Activated T-cell treated with anti-CD3 and anti-CD28 coated beads for 1 hour (primary cell): ENCODE results near the gene SERINC5.
"Not testable (repeated sequence)": the region's sequence is repeated elsewhere in the genome, so short reads cannot be mapped to it uniquely, and the experiment has no call there.

Experiments
- DNase-seq: peaks from one replicate; pipeline ENCODE4 v3.0.0-alpha.2; 2020; ENCODE audit warnings: low read depth

SERINC5 gene

GRCh38 chr5:80168388-80169028 is 87.3 kb downstream of the SERINC5 start:
- DNase-seq: no peak

DNA sequence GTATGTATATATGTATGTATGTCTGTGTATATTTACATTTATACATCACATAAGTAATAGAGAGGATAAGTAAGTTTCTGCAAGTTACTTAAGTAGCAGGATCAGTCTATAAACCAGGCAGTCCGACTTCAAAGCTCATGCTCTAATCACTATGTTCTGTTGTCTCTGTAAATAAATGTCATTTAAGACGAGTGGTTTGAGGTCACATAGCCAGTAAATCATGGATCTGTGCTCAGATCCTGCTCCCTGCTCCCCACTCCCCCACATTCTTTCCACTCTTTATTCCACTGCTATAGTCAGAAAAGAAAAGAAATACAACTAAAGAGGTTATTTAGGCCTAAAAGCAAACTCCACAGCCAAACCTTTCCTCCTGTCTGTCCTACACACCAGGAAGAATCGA is 90.4 kb downstream of the SERINC5 start:
- DNase-seq: no peak

DNA sequence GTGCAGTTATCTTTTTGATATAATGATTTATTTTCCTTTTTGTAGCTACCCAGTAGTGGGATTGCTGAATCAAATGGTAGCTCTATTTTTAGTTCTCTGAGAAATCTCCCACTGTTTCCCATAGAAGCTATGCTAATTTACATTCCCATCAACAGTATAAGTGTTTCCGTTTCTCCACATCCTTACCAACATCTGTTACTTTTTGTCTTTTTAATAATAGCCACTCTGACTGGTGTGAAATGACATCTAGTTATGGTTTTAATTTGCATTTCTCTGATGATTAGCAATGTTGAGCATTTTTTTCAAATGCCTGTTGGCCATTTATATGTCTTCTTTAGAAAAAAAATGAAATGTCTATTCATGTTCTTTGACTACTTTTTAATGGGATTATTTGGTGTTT is 94.7 kb downstream of the SERINC5 start:
- no peak for DNase-seq

DNA sequence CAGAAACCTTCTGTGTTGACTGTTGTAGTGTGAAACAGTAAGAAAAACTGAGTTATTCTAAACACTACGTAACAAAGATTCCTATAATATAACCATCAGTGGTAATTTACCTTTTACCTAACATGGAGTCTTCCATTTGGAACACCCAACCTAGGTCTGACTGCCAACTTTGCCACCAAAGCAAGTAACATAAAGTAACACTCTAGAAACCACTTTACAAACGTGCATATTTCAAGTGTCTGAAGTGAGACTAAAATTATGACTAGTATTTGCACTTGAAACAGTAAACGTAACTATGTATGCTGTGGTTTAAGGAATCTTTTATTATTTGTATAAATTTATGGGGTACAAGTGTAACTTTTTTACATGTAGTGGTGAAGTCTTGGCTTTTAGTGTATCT is 95.6 kb downstream of the SERINC5 start:
- no peak for DNase-seq

DNA sequence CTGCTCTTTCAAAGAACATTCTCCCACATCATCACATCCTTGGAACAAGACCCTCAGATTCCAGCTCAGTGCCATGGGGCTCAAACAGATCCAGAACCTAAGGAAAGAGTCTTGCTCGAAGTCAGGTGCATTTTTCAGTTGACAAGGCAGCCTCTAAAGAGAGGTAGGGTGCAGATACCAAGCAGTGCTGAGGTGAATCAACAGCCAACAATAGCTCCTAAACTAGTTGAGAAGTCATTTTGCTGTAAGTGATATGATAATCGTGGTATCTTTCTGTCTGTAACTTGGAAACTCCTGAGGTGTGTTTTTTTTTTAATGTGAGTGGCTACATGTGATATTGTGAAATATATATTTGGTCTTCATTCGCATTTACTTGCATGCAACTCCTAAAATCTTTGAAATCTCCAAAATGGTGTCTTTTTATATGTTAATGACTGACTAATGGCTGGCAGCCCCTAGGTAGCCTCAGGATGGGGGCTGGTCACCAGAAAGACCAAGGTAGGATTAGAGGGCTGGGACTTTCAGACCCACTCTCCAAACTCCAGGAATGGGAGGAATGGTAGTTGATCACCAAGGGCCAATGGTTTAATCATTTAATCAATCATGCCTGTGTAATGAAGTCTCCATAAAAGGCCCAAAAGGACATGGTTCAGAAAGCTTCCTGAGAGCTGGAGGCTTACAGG is 96.6 kb downstream of the SERINC5 start:
- DNase-seq: no peak

GRCh38 chr5:80156156-80156555 is 99.7 kb downstream of the SERINC5 start:
- no peak for DNase-seq

GRCh38 chr5:80154749-80155148 is 101.1 kb downstream of the SERINC5 start:
- no peak for DNase-seq

DNA sequence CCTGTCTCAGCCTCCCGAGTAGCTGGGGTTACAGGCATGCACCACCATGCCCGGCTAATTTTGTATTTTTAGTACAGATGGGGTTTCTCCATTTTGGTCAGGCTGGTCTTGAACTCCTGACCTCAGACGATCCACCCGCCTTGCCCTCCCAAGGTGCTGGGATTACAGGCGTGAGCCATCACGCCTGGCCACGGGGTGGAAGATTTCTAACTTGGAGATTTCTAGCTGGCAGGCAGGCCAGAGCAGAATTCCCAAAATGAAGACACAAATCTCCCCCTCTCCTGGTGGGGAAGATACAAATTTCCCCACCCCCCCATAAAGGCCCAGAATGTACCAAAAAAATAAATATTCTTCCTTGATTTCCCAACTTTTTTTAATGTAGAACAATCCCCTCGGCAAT is 101.6 kb downstream of the SERINC5 start:
- DNase-seq: not testable (repeated sequence)

- DNase-seq: no peak
Measured at GRCh38 chr5:80153586-80154126, 102.2 kb downstream of the SERINC5 start.

- DNase-seq: no peak
Measured at GRCh38 chr5:80152778-80153177, 103.1 kb downstream of the SERINC5 start.

DNA sequence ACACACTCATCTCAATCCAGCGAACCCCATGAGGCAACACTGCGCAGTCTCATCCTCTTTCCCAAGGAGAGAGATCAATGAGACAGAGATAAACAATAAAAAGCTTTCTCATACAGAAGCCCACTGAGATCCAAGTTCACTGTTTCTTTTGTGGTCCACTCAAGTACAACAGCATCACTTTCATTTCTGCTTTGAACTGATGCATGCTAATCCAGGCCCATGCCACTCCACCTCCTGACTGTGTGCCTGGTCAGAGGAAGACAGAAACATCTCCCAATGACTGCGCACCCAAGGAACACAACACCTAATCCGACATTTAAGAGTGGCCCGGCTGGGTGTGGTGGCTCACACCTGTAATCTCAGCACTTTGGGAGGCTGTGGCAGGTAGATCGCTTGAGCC is 104.0 kb downstream of the SERINC5 start:
- no peak for DNase-seq

DNA sequence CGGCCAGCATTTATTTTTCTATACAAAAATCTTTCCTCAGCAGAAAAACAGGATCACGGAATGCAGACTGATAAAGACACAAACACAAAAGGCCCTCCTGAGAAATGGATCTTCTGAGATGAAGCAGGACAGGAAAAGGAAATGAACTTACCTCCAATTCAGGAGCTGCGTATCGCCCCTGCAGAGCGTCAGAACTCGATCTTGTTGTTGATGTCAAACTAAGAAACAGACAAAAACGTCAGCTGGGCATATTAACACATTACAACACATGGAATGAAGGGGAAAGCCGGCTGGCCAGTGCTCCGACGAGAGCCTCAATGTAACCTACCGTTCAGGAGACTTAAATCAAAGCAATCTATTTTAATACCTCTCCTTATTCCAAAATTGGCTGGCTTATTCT is 105.1 kb downstream of the SERINC5 start:
- DNase-seq: no peak

- DNase-seq: no peak
Measured at GRCh38 chr5:80149161-80149609, 106.7 kb downstream of the SERINC5 start.

DNA sequence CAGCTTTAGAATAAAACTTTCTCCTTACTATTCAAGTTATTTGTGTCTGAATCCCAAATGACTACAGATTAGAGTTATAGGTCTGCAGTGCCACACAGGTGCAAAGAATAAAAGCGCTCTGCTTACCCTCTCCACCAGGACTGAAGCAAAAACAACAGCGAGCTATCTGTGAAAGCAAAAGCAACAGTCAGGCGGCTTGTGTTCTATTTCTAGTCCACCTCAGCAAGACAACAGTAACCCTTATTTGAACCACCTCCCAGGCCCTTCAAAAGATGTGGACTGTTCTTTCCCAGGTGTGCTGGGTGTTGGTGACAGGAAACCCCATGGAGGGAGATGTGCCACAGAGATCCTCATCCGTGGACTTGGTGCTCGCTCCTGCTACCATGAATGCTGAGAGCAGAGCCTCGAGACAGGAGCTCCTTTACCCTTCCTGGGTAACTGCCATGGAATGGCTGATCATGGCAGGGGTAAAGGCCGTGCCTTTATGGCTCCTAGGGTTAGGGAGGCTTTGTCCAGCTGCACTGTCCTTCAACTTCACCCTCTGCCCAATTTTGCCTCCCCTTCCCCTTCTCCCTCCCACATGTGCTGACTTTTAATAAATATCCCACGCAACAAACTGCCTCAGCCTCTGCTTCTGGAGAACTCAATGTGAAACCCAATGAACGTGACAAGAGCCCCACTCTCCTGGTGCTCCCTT is 108.6 kb downstream of the SERINC5 start:
- no peak for DNase-seq

- DNase-seq: no peak
Measured at GRCh38 chr5:80146046-80146445, 109.8 kb downstream of the SERINC5 start.

GRCh38 chr5:80143491-80143890 is 112.4 kb downstream of the SERINC5 start:
- DNase-seq: no peak

- DNase-seq: no peak
Measured at GRCh38 chr5:80142996-80143395, 112.9 kb downstream of the SERINC5 start.

- DNase-seq: no peak
Measured at GRCh38 chr5:80141681-80142080, 114.2 kb downstream of the SERINC5 start.

DNA sequence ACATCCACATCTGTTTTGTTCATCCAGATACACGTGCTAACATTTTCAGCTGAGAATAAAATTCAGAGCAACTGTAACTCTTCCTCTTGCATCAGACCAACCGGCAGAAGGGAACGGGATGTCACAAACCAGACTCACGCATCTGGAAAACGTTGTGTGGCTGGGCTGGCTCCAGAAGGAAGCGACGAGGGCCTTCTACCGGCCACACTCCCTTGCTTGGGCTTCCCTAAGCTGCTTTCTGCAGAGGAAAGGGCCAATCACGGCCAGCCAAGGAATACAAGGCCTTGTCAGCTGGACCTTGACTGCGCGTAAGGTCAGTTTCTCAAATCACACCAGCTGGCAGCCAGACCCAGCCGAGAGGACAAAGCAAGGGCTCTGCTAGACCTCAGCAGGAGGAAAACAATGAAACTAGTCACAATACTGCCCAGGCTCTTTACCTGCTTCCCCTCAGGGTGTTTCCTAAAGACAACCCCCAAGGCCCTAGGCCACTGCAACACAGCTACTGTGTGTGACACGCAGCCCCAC is 114.6 kb downstream of the SERINC5 start:
- no peak for DNase-seq

- DNase-seq: no peak
Measured at GRCh38 chr5:80140496-80140895, 115.4 kb downstream of the SERINC5 start.

GRCh38 chr5:80139466-80139972 is 116.3 kb downstream of the SERINC5 start:
- no peak for DNase-seq

GRCh38 chr5:80138486-80138885 is 117.4 kb downstream of the SERINC5 start:
- DNase-seq: no peak

- not testable (repeated sequence) for DNase-seq
Measured at GRCh38 chr5:80136798-80137197, 119.0 kb downstream of the SERINC5 start.
